ENCODE measurements around the gene MYNN. TPM values are rescaled to one million over a fixed set of nuclear protein-coding genes. Genes with fewer than 3 reads are reported as not detected.
A peak's percentile ranks its signal among the peaks of the same experiment; 100 is the strongest.

Gene MYNN
- total RNA-seq, 1 experiment from 2014 or later: 13.5 TPM

GRCh38 chr3:169760479-169760878 is 12.7 kb upstream of the MYNN start:
- H3K4me2 ChIP-seq (ENCODE audit: low read length): no peak overlapping the region
- H3K9me3 ChIP-seq (ENCODE audit: control insufficient read depth in 1 of 2, insufficient read depth in 1 of 2, low read depth in 1 of 2, low read length in 2 of 2): no peaks in the 10 kb centered on the region
- H3K79me2 ChIP-seq (ENCODE audit: insufficient read depth, low read length): peaks cover 9% of the 10 kb centered on the region
- H4K20me1 ChIP-seq (ENCODE audit: insufficient read depth): no peaks in the 10 kb centered on the region
- ChIA-PET CTCF (no interaction called here), POLR2A (no interaction called here), RAD21 (ENCODE audit: low non-redundant PET in 1 of 2, low total read pairs in 2 of 2, uncharacterized antibody in 2 of 2, unreplicated experiment in 2 of 2) (no interaction called here)
- no peak overlapping the region for H2AFZ ChIP-seq (ENCODE audit: low read depth, low read length, poor library complexity, severe bottlenecking)
- no peak overlapping the region for H3K9ac ChIP-seq (ENCODE audit: low read length)
- BruUV-seq (replicated peaks): no TSS peak
- no peaks in the 10 kb centered on the region for H3K36me3 ChIP-seq (ENCODE audit: control insufficient read depth in 1 of 2, insufficient read depth in 2 of 2, low read length in 2 of 2)
- no peak for ATAC-seq
- H3K4me3 ChIP-seq (replicated peaks in 1 of 2; ENCODE audit: low read depth in 1 of 2, low read length in 2 of 2): no peak overlapping the region
- intact Hi-C loops (cut with micrococcal nuclease): loop anchor here (5.0 to 10.0 kb wide), 4 partner anchors 207 to 652 kb away; partner anchors contain the start of genes PHC3 and SEC62
- no peak for DNase-seq (ENCODE audit: low read depth, low spot score)
- no peak overlapping the region for H3K27ac ChIP-seq (ENCODE audit: low read depth, low read length)
- H3K9me2 ChIP-seq (ENCODE audit: insufficient read depth): no peaks in the 10 kb centered on the region
- TF ChIP-seq POLR2A (IDR thresholded peaks at IDR 0.05; ENCODE audit: borderline replicate concordance, extremely low read depth, insufficient read depth, insufficient read length) (no peak), EGR1 (IDR thresholded peaks at IDR 0.05; ENCODE audit: low read depth) (no peak), SP1 (IDR thresholded peaks at IDR 0.05; ENCODE audit: low read depth) (no peak), ATF3 (IDR thresholded peaks at IDR 0.05) (no peak), YY1 (IDR thresholded peaks at IDR 0.05; ENCODE audit: extremely low read depth, insufficient replicate concordance, low read depth, low read length) (no peak), ZFX (IDR thresholded peaks at IDR 0.05) (no peak), CBX3 (IDR thresholded peaks at IDR 0.05; ENCODE audit: low read depth) (no peak)
- peaks cover 7 to 15% of the 10 kb centered on the region in 2 experiments; a peak in 3 of 4 replicates for H3K4me1 ChIP-seq (ENCODE audit: control insufficient read depth in 1 of 2, insufficient read depth in 2 of 2, low read length in 2 of 2)
- no peaks in the 10 kb centered on the region for H3K27me3 ChIP-seq (ENCODE audit: insufficient read depth, low read length)

DNA sequence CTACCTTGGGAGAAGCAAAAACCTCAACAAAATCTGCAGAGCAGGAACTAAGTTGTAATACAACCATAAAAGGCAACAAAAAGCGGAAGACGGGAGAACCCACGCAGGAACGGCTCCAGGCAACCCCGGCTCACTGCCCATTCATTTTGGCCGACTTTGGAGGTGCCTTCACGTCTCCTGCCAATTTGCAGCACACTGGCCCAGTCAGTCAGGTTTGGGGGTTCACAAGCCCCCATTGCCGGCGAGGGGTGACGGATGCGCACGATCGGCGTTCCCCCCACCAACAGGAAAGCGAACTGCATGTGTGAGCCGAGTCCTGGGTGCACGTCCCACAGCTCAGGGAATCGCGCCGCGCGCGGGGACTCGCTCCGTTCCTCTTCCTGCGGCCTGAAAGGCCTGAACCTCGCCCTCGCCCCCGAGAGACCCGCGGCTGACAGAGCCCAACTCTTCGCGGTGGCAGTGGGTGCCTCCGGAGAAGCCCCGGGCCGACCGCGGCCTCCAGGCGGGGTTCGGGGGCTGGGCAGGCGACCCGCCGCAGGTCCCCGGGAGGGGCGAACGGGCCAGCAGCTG is 8.8 kb upstream of the MYNN start:
- H3K36me3 ChIP-seq (ENCODE audit: control insufficient read depth in 1 of 2, insufficient read depth in 2 of 2, low read length in 2 of 2): no peaks in the 10 kb centered on the region
- TSS peak; percentile 96 for BruUV-seq (replicated peaks)
- peak overlapping the region; percentile 98 for H3K9ac ChIP-seq (ENCODE audit: low read length)
- H3K79me2 ChIP-seq (ENCODE audit: insufficient read depth, low read length): peaks cover 9% of the 10 kb centered on the region
- POLR2A ChIA-PET: interaction anchor here (0.9 to 1.9 kb wide), 3 partner anchors 9 to 274 kb away, joined by 3 to 10 read pairs (median 3); partner anchors contain the start of genes GPR160 and MYNN
- H3K9me3 ChIP-seq (ENCODE audit: control insufficient read depth in 1 of 2, insufficient read depth in 1 of 2, low read depth in 1 of 2, low read length in 2 of 2): no peaks in the 10 kb centered on the region
- peak overlapping the region; percentile 98 for H3K27ac ChIP-seq (ENCODE audit: low read depth, low read length)
- ATAC-seq (peak; percentile 34), DNase-seq (ENCODE audit: low read depth, low spot score) (no peak)
- H4K20me1 ChIP-seq (ENCODE audit: insufficient read depth): no peaks in the 10 kb centered on the region
- peak; percentile 94 for TF ChIP-seq ZFX (IDR thresholded peaks at IDR 0.05)
- no peak for TF ChIP-seq EGR1 (IDR thresholded peaks at IDR 0.05; ENCODE audit: low read depth)
- no peak for TF ChIP-seq CEBPB (IDR thresholded peaks at IDR 0.05; ENCODE audit: low read depth)
- TF ChIP-seq ATF3 (IDR thresholded peaks at IDR 0.05): no peak
- peak; percentile 58 for TF ChIP-seq POLR2AphosphoS5 (IDR thresholded peaks at IDR 0.05; ENCODE audit: low read depth, low read length)
- H3K4me3 ChIP-seq (replicated peaks in 1 of 2; ENCODE audit: low read depth in 1 of 2, low read length in 2 of 2): peak overlapping the region; percentile 66 to 97
- RAD21 ChIA-PET (ENCODE audit: low non-redundant PET in 1 of 2, low total read pairs in 2 of 2, uncharacterized antibody in 2 of 2, unreplicated experiment in 2 of 2): no interaction called here
- CTCF ChIA-PET: interaction anchor here (1.2 kb wide), 1 partner anchor 97 kb away, joined by 3 read pairs; no protein-coding TSS in a partner anchor
- no peaks in the 10 kb centered on the region for H3K9me2 ChIP-seq (ENCODE audit: insufficient read depth)
- peak overlapping the region; percentile 96 for H3K4me2 ChIP-seq (ENCODE audit: low read length)
- no peak overlapping the region for H2AFZ ChIP-seq (ENCODE audit: low read depth, low read length, poor library complexity, severe bottlenecking)
- peaks cover 7 to 18% of the 10 kb centered on the region in 2 experiments; a peak in 3 of 4 replicates for H3K4me1 ChIP-seq (ENCODE audit: control insufficient read depth in 1 of 2, insufficient read depth in 2 of 2, low read length in 2 of 2)
- intact Hi-C loops (cut with micrococcal nuclease): loop anchor here (1.0 to 10.0 kb wide), 6 partner anchors 8 to 648 kb away; partner anchors contain the start of genes PHC3 and SEC62
- no peaks in the 10 kb centered on the region for H3K27me3 ChIP-seq (ENCODE audit: insufficient read depth, low read length)
